ENCODE data around the gene RAB29.

- TF ChIP-seq CTCF (IDR thresholded peaks at IDR 0.05) (no peak), POLR2A (IDR thresholded peaks at IDR 0.05) (no peak)
These were observed 42.1 kb upstream of the RAB29 start for GRCh38 chr1:205817364-205817763.

All from body of pancreas (tissue), 4 donors.